Natural killer cell (primary cell): ENCODE measurements around the gene DDO. TPM values are rescaled to one million over a fixed set of nuclear protein-coding genes. Genes with fewer than 3 reads are reported as not detected.

Experiments used
- ATAC-seq, 3 donors: fragments of 150-1000 bp in 2 of 3; fragments of 200-7000 bp in 1 of 3; cut with Tn5 transposase; 1 replicate in 1 of 3; 2 replicates in 2 of 3; pipeline ENCODE4 v1.10.0; 2021; ENCODE audit warnings: mild to moderate bottlenecking in 2 of 3, moderate library complexity in 2 of 3
- DNase-seq, 2 donors: peaks; one replicate each; pipeline versions ENCODE4 v3.0.0 to v3.0.0-alpha.2; 2013 to 2021; ENCODE audit warnings: mixed read lengths in 1 of 2
- H3K27ac ChIP-seq: one replicate; pipeline ENCODE4 v1.5.1; 2013; ENCODE audit warnings: mild to moderate bottlenecking, low read length
- H3K27me3 ChIP-seq: one replicate; pipeline ENCODE4 v1.6.1; 2013; ENCODE audit warnings: low read length; ENCODE audit not compliant: control insufficient read depth, insufficient read depth
- H3K36me3 ChIP-seq: one replicate; pipeline ENCODE4 v1.6.1; 2013; ENCODE audit warnings: low read length; ENCODE audit not compliant: control insufficient read depth, insufficient read depth
- H3K4me1 ChIP-seq: one replicate; pipeline ENCODE4 v1.6.1; 2013; ENCODE audit warnings: low read length; ENCODE audit not compliant: control insufficient read depth, insufficient read depth
- H3K4me3 ChIP-seq: one replicate; pipeline ENCODE4 v1.5.1; 2013; ENCODE audit warnings: low read length
- H3K9me3 ChIP-seq: one replicate; pipeline ENCODE4 v1.6.1; 2013; ENCODE audit warnings: low read length; ENCODE audit not compliant: control insufficient read depth, insufficient read depth
- H3K27ac Mint-ChIP-seq, 2 donors: one replicate each; pipeline ENCODE4 v1.8.0; 2022; ENCODE audit warnings: mild to moderate bottlenecking in 2 of 2, mixed read lengths in 2 of 2, moderate library complexity in 1 of 2
- H3K27me3 Mint-ChIP-seq, 2 donors: one replicate each; pipeline ENCODE4 v1.8.0; 2022; ENCODE audit warnings: low read depth in 2 of 2, mixed read lengths in 2 of 2
- H3K36me3 Mint-ChIP-seq: one replicate; pipeline ENCODE4 v1.8.0; 2022; ENCODE audit warnings: mixed read lengths
- H3K4me1 Mint-ChIP-seq, 2 donors: one replicate each; pipeline ENCODE4 v1.8.0; 2022; ENCODE audit warnings: mixed read lengths in 2 of 2
- H3K4me3 Mint-ChIP-seq: one replicate; pipeline ENCODE4 v1.8.0; 2022; ENCODE audit warnings: mild to moderate bottlenecking, moderate library complexity, mixed read lengths
- H3K9me3 Mint-ChIP-seq, 2 donors: one replicate each; pipeline ENCODE4 v1.8.0; 2022; ENCODE audit warnings: mixed read lengths in 2 of 2
- CTCF ChIP-seq: fragments of 200-600 bp; IDR thresholded peaks from one replicate; pipeline ENCODE4 v1.8.0; 2022; ENCODE audit warnings: antibody characterized with exemption
- WGBS: methylation state at CpG from one replicate; pipeline ENCODE4 v1.1.7; 2013; ENCODE audit warnings: missing lambda C conversion rate; ENCODE audit not compliant: insufficient coverage; 5-methylcytosine and 5-hydroxymethylcytosine counted together
- intact Hi-C: fragments of 100-400 bp; cut with micrococcal nuclease; formaldehyde crosslinking; loops from one replicate; pipeline ENCODE4 v1.14.2; 2022
- total RNA-seq, 4 donors: library from RNA; stranded (reverse); fragments of 120-200 nt in 1 of 4; gene quantifications; one replicate each; pipeline versions ENCODE4 v1.2.3 to v1.2.4, GENCODE V29; 2013 to 2022

The DDO gene
- under 1 TPM in 2 of 3 donors, not detected in 1; 0.25 to 0.50 TPM for total RNA-seq
- total RNA-seq (2013): 0.34 TPM

GRCh38 chr6:110415086-110415916 is at the start of gene DDO:
Gene DDO (minus strand): TSS chr6:110415575. CDS start chr6:110413462, 2,113 bp downstream.
- intact Hi-C loops: no loop called here
- Mint-ChIP-seq H3K4me3 (peak within 1 kb of the TSS; percentile 65), H3K27ac (peak within 1 kb of the TSS in 1 of 2 donors; percentile 28), H3K9me3 (no peaks in the 10 kb centered on the region), H3K4me1 (peaks cover 9 to 20% of the 10 kb centered on the region in 2 donors), H3K36me3 (no peaks in the 10 kb centered on the region), H3K27me3 (peaks cover 7 to 24% of the 10 kb centered on the region in 2 donors)
- 48% methylated on average over 12 of the region's 12 CpGs for WGBS
- ATAC-seq: peak in 2 of 3 donors; percentile 67 to 80
- no peak for DNase-seq
- H3K4me3 ChIP-seq: no peak within 1 kb of the TSS
- no peaks in the 10 kb centered on the region for H3K36me3 ChIP-seq
- H3K27ac ChIP-seq: no peak within 1 kb of the TSS
- no peaks in the 10 kb centered on the region for H3K9me3 ChIP-seq
- H3K4me1 ChIP-seq: peaks cover 7% of the 10 kb centered on the region
- H3K27me3 ChIP-seq: no peaks in the 10 kb centered on the region
- no peak for TF ChIP-seq CTCF

- no peak for TF ChIP-seq CTCF
- Histone ChIP-seq H3K9me3 (peaks cover 5% of the 10 kb centered on the region), H3K4me1 (no peaks in the 10 kb centered on the region), H3K4me3 (no peak overlapping the region), H3K36me3 (no peaks in the 10 kb centered on the region), H3K27ac (no peak overlapping the region), H3K27me3 (no peaks in the 10 kb centered on the region)
- H3K36me3 Mint-ChIP-seq: peaks cover 15% of the 10 kb centered on the region
- H3K4me3 Mint-ChIP-seq: no peak overlapping the region
- no peaks in the 10 kb centered on the region for H3K9me3 Mint-ChIP-seq
- intact Hi-C loops: no loop called here
- no peak overlapping the region for H3K27ac Mint-ChIP-seq
- WGBS: 82% methylated on average over 2 of the region's 2 CpGs
- peaks cover 5 to 36% of the 10 kb centered on the region in 2 donors for H3K27me3 Mint-ChIP-seq
- no peaks in the 10 kb centered on the region for H3K4me1 Mint-ChIP-seq
- no peak for ATAC-seq
- no peak for DNase-seq
These were observed 47.6 kb upstream of the DDO start for GRCh38 chr6:110462884-110463481.

- DNase-seq (no peak), ATAC-seq (no peak)
- H3K36me3 ChIP-seq: no peaks in the 10 kb centered on the region
- 100% methylated on average over 1 of the region's 1 CpG for WGBS
- intact Hi-C loops: no loop called here
- no peak overlapping the region for H3K27ac ChIP-seq
- Mint-ChIP-seq H3K36me3 (peaks cover 15% of the 10 kb centered on the region), H3K4me3 (no peak overlapping the region), H3K27ac (no peak overlapping the region), H3K9me3 (no peaks in the 10 kb centered on the region), H3K4me1 (no peaks in the 10 kb centered on the region), H3K27me3 (peaks cover 7 to 36% of the 10 kb centered on the region in 2 donors)
- no peaks in the 10 kb centered on the region for H3K27me3 ChIP-seq
- TF ChIP-seq CTCF: no peak
- peaks cover 5% of the 10 kb centered on the region for H3K9me3 ChIP-seq
- no peak overlapping the region for H3K4me3 ChIP-seq
- no peaks in the 10 kb centered on the region for H3K4me1 ChIP-seq
These were observed 46.0 kb upstream of the DDO start for GRCh38 chr6:110461376-110461775.
